ENCODE results near the gene FHOD3.
A peak's percentile ranks its signal among the peaks of the same experiment; 100 is the strongest.

DNA sequence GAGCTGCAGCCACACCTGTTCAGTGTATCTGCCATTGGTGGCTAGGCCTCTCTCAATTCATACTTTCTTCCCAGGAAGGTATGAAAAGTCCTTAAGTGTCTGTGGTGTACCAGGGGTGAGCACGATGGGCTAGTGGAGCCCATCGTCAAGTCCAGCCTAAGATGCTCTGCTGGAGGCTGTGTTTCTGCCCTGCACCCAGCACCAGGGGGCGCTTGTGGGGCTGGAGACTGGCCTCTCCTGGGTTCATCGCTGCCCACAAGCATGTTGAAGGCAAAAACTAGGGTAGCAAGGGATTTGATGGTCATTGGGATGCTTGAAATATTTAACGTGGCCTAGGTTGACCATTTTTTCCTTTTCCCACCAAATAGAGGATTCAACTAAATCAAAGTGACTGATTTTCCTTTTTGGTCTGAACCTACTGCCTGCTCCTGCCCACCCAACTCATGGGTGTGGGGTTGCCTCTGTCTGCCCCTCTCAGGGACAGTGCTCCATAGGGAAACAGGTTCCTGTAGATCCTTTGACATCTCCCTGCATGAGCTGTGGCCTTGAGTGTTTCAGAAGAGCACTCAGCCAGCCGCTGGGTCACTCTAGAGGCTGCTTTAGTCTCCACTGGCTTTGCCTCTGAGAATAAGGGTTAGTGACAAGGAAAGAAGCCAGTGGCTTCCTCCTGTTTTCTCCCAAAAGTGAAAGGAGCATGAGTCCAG is 472.2 kb downstream of the FHOD3 start:
- no peak for TF ChIP-seq SOX6 (IDR thresholded peaks at IDR 0.05)
- no peak for TF ChIP-seq SOX6 (CRISPR knock-in tag; IDR thresholded peaks at IDR 0.05)
- no peak for TF ChIP-seq HOXA7 (CRISPR knock-in tag; IDR thresholded peaks at IDR 0.05)
- no peak for TF ChIP-seq TBP (CRISPR knock-in tag; IDR thresholded peaks at IDR 0.05)
- no peak for TF ChIP-seq PHF8 (CRISPR knock-in tag; IDR thresholded peaks at IDR 0.05)
- TF ChIP-seq CBX5 (CRISPR knock-in tag; IDR thresholded peaks at IDR 0.05; ENCODE audit: borderline replicate concordance), result no peak
- no peak for TF ChIP-seq TEAD3 (CRISPR knock-in tag; optimal IDR thresholded peaks at IDR 0.05; ENCODE audit: borderline replicate concordance)
- no peak for TF ChIP-seq ZSCAN21 (CRISPR knock-in tag; IDR thresholded peaks at IDR 0.05; ENCODE audit: borderline replicate concordance)
- TF ChIP-seq, protein P1, sequence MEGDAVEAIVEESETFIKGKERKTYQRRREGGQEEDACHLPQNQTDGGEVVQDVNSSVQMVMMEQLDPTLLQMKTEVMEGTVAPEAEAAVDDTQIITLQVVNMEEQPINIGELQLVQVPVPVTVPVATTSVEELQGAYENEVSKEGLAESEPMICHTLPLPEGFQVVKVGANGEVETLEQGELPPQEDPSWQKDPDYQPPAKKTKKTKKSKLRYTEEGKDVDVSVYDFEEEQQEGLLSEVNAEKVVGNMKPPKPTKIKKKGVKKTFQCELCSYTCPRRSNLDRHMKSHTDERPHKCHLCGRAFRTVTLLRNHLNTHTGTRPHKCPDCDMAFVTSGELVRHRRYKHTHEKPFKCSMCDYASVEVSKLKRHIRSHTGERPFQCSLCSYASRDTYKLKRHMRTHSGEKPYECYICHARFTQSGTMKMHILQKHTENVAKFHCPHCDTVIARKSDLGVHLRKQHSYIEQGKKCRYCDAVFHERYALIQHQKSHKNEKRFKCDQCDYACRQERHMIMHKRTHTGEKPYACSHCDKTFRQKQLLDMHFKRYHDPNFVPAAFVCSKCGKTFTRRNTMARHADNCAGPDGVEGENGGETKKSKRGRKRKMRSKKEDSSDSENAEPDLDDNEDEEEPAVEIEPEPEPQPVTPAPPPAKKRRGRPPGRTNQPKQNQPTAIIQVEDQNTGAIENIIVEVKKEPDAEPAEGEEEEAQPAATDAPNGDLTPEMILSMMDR (CRISPR knock-in tag; IDR thresholded peaks at IDR 0.05), result peak; percentile 69
- TF ChIP-seq ZFX (CRISPR knock-in tag; IDR thresholded peaks at IDR 0.05; ENCODE audit: low read depth), result no peak
- TF ChIP-seq, protein P2, sequence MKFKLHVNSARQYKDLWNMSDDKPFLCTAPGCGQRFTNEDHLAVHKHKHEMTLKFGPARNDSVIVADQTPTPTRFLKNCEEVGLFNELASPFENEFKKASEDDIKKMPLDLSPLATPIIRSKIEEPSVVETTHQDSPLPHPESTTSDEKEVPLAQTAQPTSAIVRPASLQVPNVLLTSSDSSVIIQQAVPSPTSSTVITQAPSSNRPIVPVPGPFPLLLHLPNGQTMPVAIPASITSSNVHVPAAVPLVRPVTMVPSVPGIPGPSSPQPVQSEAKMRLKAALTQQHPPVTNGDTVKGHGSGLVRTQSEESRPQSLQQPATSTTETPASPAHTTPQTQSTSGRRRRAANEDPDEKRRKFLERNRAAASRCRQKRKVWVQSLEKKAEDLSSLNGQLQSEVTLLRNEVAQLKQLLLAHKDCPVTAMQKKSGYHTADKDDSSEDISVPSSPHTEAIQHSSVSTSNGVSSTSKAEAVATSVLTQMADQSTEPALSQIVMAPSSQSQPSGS (CRISPR knock-in tag; IDR thresholded peaks at IDR 0.05), result no peak

Measured in HepG2 (cell line).